Hepatocyte (in vitro differentiated cells): ENCODE results near the gene SAMD4A. TPM values are rescaled to one million over a fixed set of nuclear protein-coding genes. Genes with fewer than 3 reads are reported as not detected.
A peak's percentile ranks its signal among the peaks of the same experiment; 100 is the strongest.

Experiments used
- DNase-seq: peaks from one replicate; pipeline ENCODE4 v3.0.0-alpha.2; 2016; ENCODE audit warnings: low spot score
- H2AFZ ChIP-seq: fragments of 200-600 bp; sonication (generic); 2 replicates; pipeline ENCODE4 v1.6.0; 2016; ENCODE audit warnings: antibody characterized with exemption, mild to moderate bottlenecking
- H3K27ac ChIP-seq: fragments of 200-600 bp; sonication (generic); 2 replicates; pipeline ENCODE4 v1.5.1; 2016; ENCODE audit warnings: mild to moderate bottlenecking
- H3K27me3 ChIP-seq: fragments of 200-600 bp; sonication (generic); 2 replicates; pipeline ENCODE4 v1.6.1; 2016
- H3K36me3 ChIP-seq: fragments of 200-600 bp; sonication (generic); replicated peaks from 2 replicates; pipeline ENCODE4 v1.5.1; 2016; ENCODE audit warnings: low read depth; ENCODE audit not compliant: insufficient read depth
- H3K4me1 ChIP-seq: fragments of 200-600 bp; sonication (generic); 2 replicates; pipeline ENCODE4 v1.5.1; 2016; ENCODE audit warnings: mild to moderate bottlenecking, moderate library complexity; ENCODE audit not compliant: insufficient read depth
- H3K4me2 ChIP-seq: fragments of 200-600 bp; sonication (generic); 2 replicates; pipeline ENCODE4 v1.6.0; 2016
- H3K4me3 ChIP-seq: fragments of 200-600 bp; sonication (generic); 2 replicates; pipeline ENCODE4 v1.5.1; 2016; ENCODE audit warnings: mild to moderate bottlenecking
- H3K79me2 ChIP-seq: fragments of 200-600 bp; sonication (generic); 2 replicates; pipeline ENCODE4 v1.6.0; 2017; ENCODE audit warnings: mild to moderate bottlenecking
- H3K9me2 ChIP-seq: fragments of 200-600 bp; sonication (generic); replicated peaks from 2 replicates; pipeline ENCODE4 v1.6.0; 2017; ENCODE audit warnings: mild to moderate bottlenecking; ENCODE audit not compliant: insufficient read depth
- H3K9me3 ChIP-seq: fragments of 200-600 bp; sonication (generic); 2 replicates; pipeline ENCODE4 v1.5.1; 2016; ENCODE audit warnings: low read depth, mild to moderate bottlenecking
- H4K20me1 ChIP-seq: fragments of 200-600 bp; sonication (generic); 2 replicates; pipeline ENCODE4 v1.6.0; 2016; ENCODE audit warnings: mild to moderate bottlenecking; ENCODE audit not compliant: insufficient read depth, poor library complexity, severe bottlenecking
- CTCF ChIP-seq: fragments of 200-600 bp; sonication (generic); IDR thresholded peaks from 2 replicates; pipeline ENCODE4 v1.5.1; 2016; ENCODE audit warnings: antibody characterized with exemption, mild to moderate bottlenecking; ENCODE audit not compliant: poor library complexity
- EZH2 ChIP-seq: fragments of 200-600 bp; sonication (generic); IDR thresholded peaks from 2 replicates; pipeline ENCODE4 v1.6.1; 2016; ENCODE audit warnings: antibody characterized with exemption, mild to moderate bottlenecking, borderline replicate concordance
- EZH2phosphoT487 ChIP-seq: fragments of 200-600 bp; sonication (generic); IDR thresholded peaks from one replicate; pipeline ENCODE4 v1.6.1; 2018; ENCODE audit warnings: antibody characterized with exemption, mild to moderate bottlenecking, low read depth, moderate library complexity; ENCODE audit not compliant: unreplicated experiment, severe bottlenecking
- WGBS: methylation state at CpG from one replicate; pipeline ENCODE4 v1.1.6; 2016; ENCODE audit warnings: low lambda C conversion rate; ENCODE audit errors: missing lambda C conversion rate; 5-methylcytosine and 5-hydroxymethylcytosine counted together
- polyA plus RNA-seq: library from polyadenylated mRNA; unstranded; fragments of >200 nt; fragmentation: Nextera tagmentation; extraction: Ambion mirVana; gene quantifications from 2 replicates; pipeline ENCODE4 v1.2.1, GENCODE V29; 2016
- total RNA-seq: library from RNA; depleted of rRNA; stranded (reverse); fragments of >200 nt; gene quantifications from 2 replicates; pipeline ENCODE4 v1.2.3, GENCODE V29; 2014

Gene SAMD4A
- total and polyA plus RNA-seq, 2 experiments from 2014 or later = 10.5 to 15.7 TPM

- Histone ChIP-seq H3K36me3 (peaks cover 3% of the 10 kb centered on the region), H2AFZ (no peak overlapping the region), H4K20me1 (no peaks in the 10 kb centered on the region), H3K27me3 (no peaks in the 10 kb centered on the region), H3K4me2 (no peak overlapping the region), H3K9me2 (no peaks in the 10 kb centered on the region), H3K4me3 (no peak overlapping the region), H3K27ac (peak overlapping the region; percentile 12), H3K4me1 (peaks cover 2% of the 10 kb centered on the region), H3K9me3 (no peaks in the 10 kb centered on the region), H3K79me2 (peaks cover 7% of the 10 kb centered on the region)
- no peak for TF ChIP-seq CTCF
- no peak for TF ChIP-seq EZH2
- DNase-seq = no peak
- 86% methylated on average over 2 of the region's 2 CpGs for WGBS
Measured at GRCh38 chr14:54709444-54709843, 142.5 kb downstream of the SAMD4A start.

GRCh38 chr14:54709867-54710266 lies 142.9 kb downstream of the SAMD4A start:
- H3K4me2 ChIP-seq = no peak overlapping the region
- no peaks in the 10 kb centered on the region for H3K9me3 ChIP-seq
- peaks cover 7% of the 10 kb centered on the region for H3K79me2 ChIP-seq
- H3K9me2 ChIP-seq = no peaks in the 10 kb centered on the region
- no peak overlapping the region for H3K4me3 ChIP-seq
- no peak for DNase-seq
- H3K27ac ChIP-seq = peak overlapping the region; percentile 12
- no peaks in the 10 kb centered on the region for H3K27me3 ChIP-seq
- H3K4me1 ChIP-seq = peaks cover 2% of the 10 kb centered on the region
- no peaks in the 10 kb centered on the region for H4K20me1 ChIP-seq
- TF ChIP-seq CTCF (no peak), EZH2 (no peak), EZH2phosphoT487 (no peak)
- no peak overlapping the region for H2AFZ ChIP-seq
- peaks cover 3% of the 10 kb centered on the region for H3K36me3 ChIP-seq

- H4K20me1 ChIP-seq = no peaks in the 10 kb centered on the region
- H3K27me3 ChIP-seq = no peaks in the 10 kb centered on the region
- H2AFZ ChIP-seq = no peak overlapping the region
- H3K4me1 ChIP-seq = no peaks in the 10 kb centered on the region
- H3K27ac ChIP-seq = no peak overlapping the region
- H3K9me2 ChIP-seq = no peaks in the 10 kb centered on the region
- H3K4me3 ChIP-seq = no peak overlapping the region
- no peaks in the 10 kb centered on the region for H3K9me3 ChIP-seq
- WGBS = over 99% methylated on average over 5 of the region's 5 CpGs
- no peaks in the 10 kb centered on the region for H3K36me3 ChIP-seq
- no peak for TF ChIP-seq EZH2
- TF ChIP-seq EZH2phosphoT487 = no peak
- TF ChIP-seq CTCF = no peak
- DNase-seq = no peak
- H3K79me2 ChIP-seq = peaks cover 5% of the 10 kb centered on the region
- H3K4me2 ChIP-seq = no peak overlapping the region
Measured at GRCh38 chr14:54711312-54711711, 144.4 kb downstream of the SAMD4A start.
